Activated T-helper 1 cell treated with anti-CD3 and anti-CD28 coated beads, Interleukin-2, amount 50 U/mL, for 16 hours (primary cell): ENCODE measurements around the gene NOLC1.

Source experiments
- DNase-seq, 2 donors: peaks; one replicate each; pipeline ENCODE4 v3.0.0-alpha.2; 2020; ENCODE audit warnings: low read depth in 1 of 2, low spot score in 1 of 2

Gene NOLC1

GRCh38 chr10:102200751-102201640 lies 48.8 kb downstream of the NOLC1 start:
- no peak for DNase-seq

GRCh38 chr10:102202386-102202785 lies 50.2 kb downstream of the NOLC1 start:
- no peak for DNase-seq

GRCh38 chr10:102208311-102209035 lies 56.3 kb downstream of the NOLC1 start:
- DNase-seq: no peak

GRCh38 chr10:102211615-102212299 lies 59.6 kb downstream of the NOLC1 start:
- DNase-seq: no peak
